Measurements from ENCODE around the gene DCTD.
A peak's percentile ranks its signal among the peaks of the same experiment; 100 is the strongest.

DCTD gene

GRCh38 chr4:182917182-182918043 lies at the start of gene DCTD:
TSS of gene DCTD (minus strand) at chr4:182917386. CDS start at chr4:182915568, 1,818 bp downstream.
- DNase-seq, result peak; percentile 70

- no peak for DNase-seq
Measured at GRCh38 chr4:182960746-182961145, 43.6 kb upstream of the DCTD start.

GRCh38 chr4:182960228-182960627 lies 43.0 kb upstream of the DCTD start:
- DNase-seq, result no peak

- DNase-seq, result no peak
Measured at GRCh38 chr4:182955411-182955810, 38.2 kb upstream of the DCTD start.

GRCh38 chr4:182944484-182945213 lies 27.5 kb upstream of the DCTD start:
- no peak for DNase-seq

- no peak for DNase-seq
Measured at GRCh38 chr4:182939680-182940079, 22.5 kb upstream of the DCTD start.

- DNase-seq, result peak; percentile 59
Measured at GRCh38 chr4:182938205-182938645, 21.0 kb upstream of the DCTD start.

- DNase-seq, result no peak
Measured at GRCh38 chr4:182937268-182938204, 20.4 kb upstream of the DCTD start.

- DNase-seq, result no peak
Measured at GRCh38 chr4:182932651-182933050, 15.5 kb upstream of the DCTD start.

GRCh38 chr4:182931691-182932345 lies 14.6 kb upstream of the DCTD start:
- no peak for DNase-seq

- no peak for DNase-seq
Measured at GRCh38 chr4:182930889-182931288, 13.7 kb upstream of the DCTD start.

GRCh38 chr4:182929296-182929695 lies 12.1 kb upstream of the DCTD start:
- DNase-seq, result no peak

- DNase-seq, result no peak
Measured at GRCh38 chr4:182928061-182928460, 10.9 kb upstream of the DCTD start.

- no peak for DNase-seq
Measured at GRCh38 chr4:182927505-182927904, 10.3 kb upstream of the DCTD start.

GRCh38 chr4:182925855-182926254 lies 8.7 kb upstream of the DCTD start:
- DNase-seq, result no peak

- DNase-seq, result peak; percentile 31
Measured at GRCh38 chr4:182925298-182925757, 8.1 kb upstream of the DCTD start.

- DNase-seq, result no peak
Measured at GRCh38 chr4:182924497-182924896, 7.3 kb upstream of the DCTD start.

- DNase-seq, result no peak
Measured at GRCh38 chr4:182923796-182924340, 6.7 kb upstream of the DCTD start.

GRCh38 chr4:182923366-182923765 lies 6.2 kb upstream of the DCTD start:
- DNase-seq, result no peak

- DNase-seq, result no peak
Measured at GRCh38 chr4:182922501-182923284, 5.5 kb upstream of the DCTD start.

GRCh38 chr4:182921608-182922007 lies 4.4 kb upstream of the DCTD start:
- no peak for DNase-seq
